SKM-1 treated with dmso at 0.1 percent for 144 hours (cell line): Measurements from ENCODE around the gene MACO1.
"Not testable (repeated sequence)": the region's sequence is repeated elsewhere in the genome, so short reads cannot be mapped to it uniquely, and the experiment has no call there.

Experiments used
- DNase-seq: peaks from one replicate; lab custom pipeline; 2025; ENCODE audit not compliant: unreplicated experiment; lab: John Stamatoyannopoulos, UW

MACO1 gene, protein sequence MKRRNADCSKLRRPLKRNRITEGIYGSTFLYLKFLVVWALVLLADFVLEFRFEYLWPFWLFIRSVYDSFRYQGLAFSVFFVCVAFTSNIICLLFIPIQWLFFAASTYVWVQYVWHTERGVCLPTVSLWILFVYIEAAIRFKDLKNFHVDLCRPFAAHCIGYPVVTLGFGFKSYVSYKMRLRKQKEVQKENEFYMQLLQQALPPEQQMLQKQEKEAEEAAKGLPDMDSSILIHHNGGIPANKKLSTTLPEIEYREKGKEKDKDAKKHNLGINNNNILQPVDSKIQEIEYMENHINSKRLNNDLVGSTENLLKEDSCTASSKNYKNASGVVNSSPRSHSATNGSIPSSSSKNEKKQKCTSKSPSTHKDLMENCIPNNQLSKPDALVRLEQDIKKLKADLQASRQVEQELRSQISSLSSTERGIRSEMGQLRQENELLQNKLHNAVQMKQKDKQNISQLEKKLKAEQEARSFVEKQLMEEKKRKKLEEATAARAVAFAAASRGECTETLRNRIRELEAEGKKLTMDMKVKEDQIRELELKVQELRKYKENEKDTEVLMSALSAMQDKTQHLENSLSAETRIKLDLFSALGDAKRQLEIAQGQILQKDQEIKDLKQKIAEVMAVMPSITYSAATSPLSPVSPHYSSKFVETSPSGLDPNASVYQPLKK

DNA sequence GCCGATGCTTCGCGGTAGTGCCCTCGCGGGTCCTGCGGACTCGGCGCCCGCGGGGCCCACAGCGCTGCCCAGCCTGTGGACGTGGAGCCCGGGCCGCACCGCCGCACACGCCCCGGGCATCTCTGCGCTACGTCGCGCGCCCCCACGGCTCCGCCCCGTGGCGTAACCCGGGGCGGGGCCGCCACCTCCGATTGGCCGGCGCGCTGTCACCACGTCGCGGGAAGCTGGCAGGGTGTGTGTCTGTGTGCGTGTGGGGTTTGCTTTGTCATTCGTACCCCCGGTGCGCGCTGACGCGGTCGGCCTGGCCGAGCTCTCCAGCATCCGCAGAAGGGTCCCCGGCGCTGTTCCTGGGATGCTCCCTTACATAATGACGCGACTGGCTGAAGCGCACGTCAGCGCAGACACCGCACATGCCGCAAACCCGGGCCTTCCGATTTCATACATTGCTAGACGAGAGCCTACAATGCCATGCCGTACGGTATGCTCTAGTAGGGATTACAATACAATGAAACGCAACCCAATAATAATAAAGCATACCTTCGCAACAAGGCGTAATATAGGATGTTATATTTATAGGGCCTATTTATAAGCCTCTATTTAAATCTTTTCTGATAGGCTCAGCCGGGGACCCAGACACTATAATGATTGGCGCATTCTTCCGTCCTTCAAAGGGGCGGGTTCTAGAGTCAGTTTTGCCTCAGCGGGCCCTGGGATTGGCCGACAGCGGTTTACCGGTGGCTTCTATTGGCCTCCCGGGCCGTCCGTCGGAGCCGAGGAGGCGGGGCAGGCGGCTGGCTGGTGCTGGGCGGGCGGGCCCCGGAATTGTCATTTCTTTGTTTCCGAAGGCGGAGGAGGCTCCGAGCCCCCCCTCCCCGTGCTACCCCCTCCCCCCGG lies at the start of gene MACO1:
Gene MACO1, plus strand, starts transcription at position 825 of the 894 bp plus-strand sequence. CDS start 202 bp downstream, outside the sequence.
- DNase-seq, result peak; percentile 96

DNA sequence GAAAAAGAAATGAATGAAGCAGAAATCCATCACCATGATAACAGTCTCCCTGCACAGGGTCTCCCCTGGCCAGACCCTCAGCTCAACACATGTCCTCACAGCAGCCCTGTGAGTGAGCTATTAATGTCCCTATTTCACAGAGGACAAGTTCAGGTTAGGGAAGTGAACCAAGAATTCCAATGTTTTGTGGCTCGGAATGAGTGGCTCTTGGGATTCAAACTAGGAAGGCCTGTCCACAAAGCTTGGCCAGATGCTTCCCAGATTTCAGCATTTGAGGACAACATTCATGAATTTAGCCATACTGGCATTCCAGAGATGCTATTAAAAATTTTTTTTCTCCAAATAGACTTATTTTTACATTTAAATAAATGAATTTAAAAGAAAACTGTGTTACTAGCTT lies 48.2 kb upstream of the MACO1 start:
- DNase-seq, result not testable (repeated sequence)

- DNase-seq, result not testable (repeated sequence)
These were observed 47.6 kb upstream of the MACO1 start for GRCh38 chr1:25383090-25383489.

DNA sequence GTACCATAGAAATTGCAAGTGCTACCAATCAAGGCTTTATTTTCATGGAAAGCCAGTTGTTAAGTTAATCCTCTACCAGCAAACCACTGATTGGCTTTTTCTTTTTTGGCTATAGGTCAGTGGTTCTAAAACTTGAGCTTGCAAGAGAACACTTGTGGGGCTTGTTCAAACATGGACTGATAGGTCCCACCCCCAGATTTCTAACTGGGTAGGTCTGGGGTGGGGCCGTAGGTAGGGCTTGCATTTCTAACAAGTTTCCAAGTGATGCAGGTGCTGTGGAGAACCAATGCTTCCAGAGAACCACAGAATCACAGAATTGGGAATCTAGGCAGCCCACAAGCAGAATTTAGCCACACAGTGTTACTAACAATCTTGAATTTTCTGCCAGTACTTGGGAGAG lies 46.8 kb upstream of the MACO1 start:
- not testable (repeated sequence) for DNase-seq

DNA sequence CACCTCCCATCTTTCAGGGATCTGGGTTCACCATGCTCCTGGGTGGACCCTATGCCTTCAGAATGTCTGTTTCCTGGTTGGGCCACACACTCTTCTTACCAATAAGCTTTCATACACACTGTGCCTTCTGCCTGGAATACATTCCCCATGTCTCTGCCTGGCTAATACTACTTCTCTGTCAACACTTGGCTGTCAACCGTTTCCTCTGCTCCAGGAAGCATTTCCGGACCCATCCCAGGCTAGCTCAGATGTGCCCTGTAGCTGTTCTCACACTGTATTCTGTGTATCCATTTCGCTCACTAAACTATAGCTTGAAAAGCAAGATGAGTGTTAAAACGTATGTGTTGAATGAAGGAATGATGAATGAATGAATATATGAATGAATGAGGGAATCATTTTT lies 43.6 kb upstream of the MACO1 start:
- not testable (repeated sequence) for DNase-seq

DNA sequence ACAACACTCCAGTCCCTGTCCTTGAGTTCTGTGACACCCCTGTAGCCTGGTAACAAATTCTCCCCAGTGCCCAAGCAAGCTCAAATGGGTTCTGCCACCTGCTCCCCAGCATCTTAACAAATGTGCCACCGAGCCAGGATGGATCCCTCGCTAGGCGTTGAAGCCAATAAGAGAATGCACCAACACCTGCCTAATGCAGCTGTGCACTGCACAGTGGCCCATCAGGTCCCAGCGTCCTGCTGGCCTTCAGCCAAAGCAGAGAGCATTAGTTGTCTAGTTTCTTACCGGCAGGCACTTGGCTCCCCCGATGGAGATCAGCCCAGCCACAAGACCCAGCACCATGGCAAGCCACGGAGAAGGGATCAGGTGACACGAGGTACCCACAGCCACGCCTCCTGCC lies 42.0 kb upstream of the MACO1 start:
- DNase-seq, result not testable (repeated sequence)

- DNase-seq, result not testable (repeated sequence)
These were observed 41.0 kb upstream of the MACO1 start for GRCh38 chr1:25389721-25390120.

DNA sequence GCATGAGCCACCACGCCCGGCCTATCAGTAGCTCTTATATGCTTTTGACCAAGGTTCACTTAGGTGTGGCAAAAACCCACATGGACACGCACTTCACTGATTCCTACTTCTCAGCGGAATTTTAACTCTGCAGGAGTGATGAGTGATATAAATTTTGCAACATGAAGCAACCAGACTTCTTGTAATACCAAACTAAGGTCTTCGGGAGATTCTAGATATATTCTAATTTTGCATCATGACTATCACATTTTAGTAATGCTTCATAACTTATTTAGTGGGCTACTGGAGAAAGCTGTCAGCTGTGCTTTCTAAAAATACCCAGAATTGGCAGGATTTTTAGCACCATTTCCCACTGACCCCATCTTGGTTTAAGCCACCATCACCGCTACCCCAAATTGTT lies 37.9 kb upstream of the MACO1 start:
- DNase-seq, result no peak

- not testable (repeated sequence) for DNase-seq
These were observed 33.1 kb upstream of the MACO1 start for GRCh38 chr1:25397549-25397948.

DNA sequence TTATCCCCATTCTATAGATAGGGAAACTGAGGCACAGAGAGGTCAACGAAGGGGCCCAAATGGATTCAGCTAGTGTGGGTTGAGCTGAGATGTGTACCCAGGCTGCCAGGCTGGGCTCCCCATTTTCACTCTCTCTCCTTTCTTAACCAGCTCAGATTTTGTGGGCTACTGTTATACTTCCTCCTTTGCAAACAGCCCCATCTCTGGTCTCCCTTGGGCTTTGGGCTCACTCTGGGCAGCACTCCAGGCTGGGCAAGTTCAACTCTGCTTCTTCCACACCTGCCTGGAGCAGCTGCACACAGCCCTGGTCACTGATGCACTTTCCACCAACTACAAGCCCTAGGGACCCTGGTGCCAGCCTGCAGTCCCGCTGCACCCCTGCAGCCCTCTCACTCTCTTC lies 32.6 kb upstream of the MACO1 start:
- DNase-seq, result not testable (repeated sequence)

- DNase-seq, result not testable (repeated sequence)
These were observed 27.5 kb upstream of the MACO1 start for GRCh38 chr1:25402947-25403803.

DNA sequence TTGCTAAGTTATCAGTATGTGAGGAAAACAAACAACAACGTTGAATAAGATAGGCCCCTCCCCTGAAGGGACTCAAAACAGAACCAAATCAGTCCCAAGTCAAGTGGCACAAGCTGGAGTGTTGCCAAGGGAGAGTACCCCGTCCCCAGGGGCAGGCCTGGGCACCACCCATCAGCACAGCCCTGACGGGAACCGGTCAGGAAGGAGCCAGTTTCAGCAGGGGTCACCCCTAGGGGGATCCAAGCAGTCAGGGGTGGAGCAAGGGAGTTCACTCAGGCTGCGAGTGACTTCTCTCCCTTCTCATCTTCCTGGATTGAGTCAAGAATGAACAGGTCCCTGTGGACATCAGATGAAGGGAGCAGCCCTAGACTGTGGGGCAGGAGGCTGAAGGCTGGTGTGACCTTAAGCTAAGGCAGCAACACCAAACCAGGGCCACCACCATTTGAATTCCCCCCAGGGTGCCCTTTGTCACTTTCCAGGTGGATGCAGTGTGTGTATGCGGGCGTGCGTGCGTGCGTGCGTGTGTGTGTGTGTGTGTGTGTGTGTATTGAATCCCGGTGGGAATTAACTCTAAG lies 24.9 kb upstream of the MACO1 start:
- DNase-seq, result not testable (repeated sequence)

DNA sequence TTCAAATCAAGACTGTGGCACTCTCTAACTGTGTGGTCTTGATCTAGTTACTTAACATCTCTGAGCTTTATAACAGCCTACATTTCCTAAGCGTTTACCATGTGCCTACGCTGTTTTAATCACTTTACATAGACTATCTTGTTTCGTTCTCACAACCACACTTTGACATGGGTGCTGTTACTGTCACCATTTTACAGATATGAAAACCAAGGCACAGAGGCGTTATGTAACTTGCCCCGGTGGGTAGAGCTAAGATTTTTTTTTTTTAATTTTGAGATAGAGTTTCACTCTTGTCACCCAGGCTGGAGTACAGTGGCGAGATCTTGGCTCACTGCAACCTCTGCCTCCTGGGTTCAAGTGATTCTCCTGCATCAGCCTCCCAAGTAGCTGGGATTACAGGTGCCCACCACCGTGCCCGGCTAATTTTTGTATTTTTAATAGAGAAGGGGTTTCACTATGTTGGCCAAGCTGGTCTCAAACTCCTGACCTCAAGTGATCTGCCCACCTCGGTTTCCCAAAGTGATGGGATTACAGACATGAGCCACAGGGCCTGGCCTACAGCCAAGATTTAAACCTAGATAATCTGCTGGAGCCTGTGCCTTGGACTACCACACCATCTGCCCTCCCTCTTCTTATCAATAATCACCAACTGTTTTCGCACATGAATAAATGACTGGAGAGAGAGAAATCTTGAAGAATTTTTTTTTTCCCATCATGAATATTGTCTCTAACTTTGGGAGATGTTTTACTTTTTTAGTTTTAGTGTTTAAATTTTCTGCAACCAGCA lies 20.9 kb upstream of the MACO1 start:
- DNase-seq, result not testable (repeated sequence)

DNA sequence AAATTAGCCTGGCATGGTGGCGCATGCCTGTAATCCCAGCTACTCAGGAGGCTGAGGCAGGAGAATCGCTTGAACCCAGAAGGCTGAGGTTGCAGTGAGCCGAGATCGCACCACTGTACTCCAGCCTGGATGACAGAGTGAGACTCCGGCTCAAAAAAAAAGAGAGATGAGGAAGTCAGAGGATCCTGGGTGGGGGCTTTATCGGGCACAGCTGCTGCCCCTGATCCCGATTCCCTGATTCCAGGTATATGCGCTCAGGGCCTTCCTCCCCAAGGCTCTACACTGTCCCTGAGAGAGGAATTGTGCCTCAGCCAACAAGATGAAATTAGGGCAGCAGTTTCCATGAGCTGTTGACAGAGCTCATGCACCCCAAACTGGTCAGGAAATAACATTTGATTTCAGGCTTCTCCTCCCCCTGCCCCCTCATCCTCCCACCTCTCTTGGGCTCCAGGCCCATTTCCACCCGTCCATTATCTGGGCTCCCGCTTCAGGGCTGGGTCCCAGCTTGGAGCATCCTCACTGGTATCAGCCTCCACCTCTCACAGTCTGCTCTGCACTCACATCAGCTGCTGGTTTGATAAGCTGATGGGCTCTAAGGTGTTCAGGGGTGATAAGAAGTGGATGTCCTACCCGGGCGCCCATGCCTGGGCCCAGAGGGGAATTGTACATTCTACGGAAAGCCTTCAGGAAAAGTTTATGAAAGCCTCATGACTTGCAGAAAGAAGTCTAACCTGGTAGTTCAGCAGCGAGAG lies 17.6 kb upstream of the MACO1 start:
- not testable (repeated sequence) for DNase-seq

DNA sequence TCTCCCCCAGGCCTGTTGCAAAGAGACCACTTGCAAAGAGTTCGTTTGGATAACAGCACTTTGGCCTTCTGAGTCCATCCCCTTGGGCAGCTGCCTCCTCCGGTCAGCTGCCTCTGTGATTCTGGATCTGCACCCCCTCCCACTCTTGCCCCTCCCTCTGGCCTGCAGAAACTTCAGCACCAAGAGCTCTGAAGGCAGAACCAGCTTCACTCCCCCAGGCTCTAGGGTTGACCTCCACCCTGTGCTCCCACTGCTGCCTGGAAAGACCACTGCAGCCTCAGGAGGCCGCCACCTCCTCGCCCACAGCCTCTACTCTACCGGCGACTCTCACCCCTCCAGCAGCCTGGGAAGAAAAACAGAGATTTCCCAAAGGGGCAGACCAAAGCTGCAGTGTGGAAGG lies 16.5 kb upstream of the MACO1 start:
- DNase-seq, result not testable (repeated sequence)

GRCh38 chr1:25414578-25414977 lies 16.1 kb upstream of the MACO1 start:
- not testable (repeated sequence) for DNase-seq

GRCh38 chr1:25417280-25417679 lies 13.4 kb upstream of the MACO1 start:
- not testable (repeated sequence) for DNase-seq

GRCh38 chr1:25419339-25419738 lies 11.4 kb upstream of the MACO1 start:
- not testable (repeated sequence) for DNase-seq
